Fibroblast of skin of abdomen (primary cell): ENCODE data around the gene GMPS.
"Not testable (repeated sequence)": the region's sequence is repeated elsewhere in the genome, so short reads cannot be mapped to it uniquely, and the experiment has no call there.

Experiments
- DNase-seq: peaks from one replicate; pipeline ENCODE4 v3.0.0-alpha.2; 2013

Gene GMPS

GRCh38 chr3:155872904-155873646, 2.6 kb downstream of the GMPS start:
- no peak for DNase-seq

- no peak for DNase-seq
These were observed 5.6 kb downstream of the GMPS start for GRCh38 chr3:155876037-155876436.

- DNase-seq, result no peak
These were observed 6.1 kb downstream of the GMPS start for GRCh38 chr3:155876503-155876902.

- no peak for DNase-seq
These were observed 9.8 kb downstream of the GMPS start for GRCh38 chr3:155880286-155880685.

GRCh38 chr3:155884292-155884691, 13.8 kb downstream of the GMPS start:
- DNase-seq, result no peak

GRCh38 chr3:155885292-155885691, 14.8 kb downstream of the GMPS start:
- DNase-seq, result no peak

- not testable (repeated sequence) for DNase-seq
These were observed 15.9 kb downstream of the GMPS start for GRCh38 chr3:155886348-155886747.

- DNase-seq, result no peak
These were observed 16.5 kb downstream of the GMPS start for GRCh38 chr3:155886915-155887314.

- no peak for DNase-seq
These were observed 18.8 kb downstream of the GMPS start for GRCh38 chr3:155889212-155889611.

- DNase-seq, result no peak
These were observed 19.5 kb downstream of the GMPS start for GRCh38 chr3:155889952-155890351.

GRCh38 chr3:155890671-155891190, 20.3 kb downstream of the GMPS start:
- peak; percentile 23 for DNase-seq

- no peak for DNase-seq
These were observed 20.9 kb downstream of the GMPS start for GRCh38 chr3:155891321-155891720.

GRCh38 chr3:155895379-155895900, 25.0 kb downstream of the GMPS start:
- DNase-seq, result no peak

GRCh38 chr3:155906900-155907299, 36.5 kb downstream of the GMPS start:
- DNase-seq, result no peak

GRCh38 chr3:155908086-155908485, 37.6 kb downstream of the GMPS start:
- DNase-seq, result no peak

GRCh38 chr3:155908605-155909004, 38.2 kb downstream of the GMPS start:
- no peak for DNase-seq

GRCh38 chr3:155912090-155912489, 41.6 kb downstream of the GMPS start:
- no peak for DNase-seq

- DNase-seq, result peak; percentile 54
These were observed 42.2 kb downstream of the GMPS start for GRCh38 chr3:155912579-155913190.

GRCh38 chr3:155917781-155918180, 47.3 kb downstream of the GMPS start:
- DNase-seq, result no peak

- no peak for DNase-seq
These were observed 49.3 kb downstream of the GMPS start for GRCh38 chr3:155919728-155920127.

GRCh38 chr3:155921486-155921885, 51.0 kb downstream of the GMPS start:
- no peak for DNase-seq

GRCh38 chr3:155934230-155934629, 63.8 kb downstream of the GMPS start:
- DNase-seq, result no peak

GRCh38 chr3:155938409-155938808, 68.0 kb downstream of the GMPS start:
- DNase-seq, result no peak

- no peak for DNase-seq
These were observed 70.9 kb downstream of the GMPS start for GRCh38 chr3:155941354-155941753.
